ENCODE measurements around the gene GRIA4.

DNA sequence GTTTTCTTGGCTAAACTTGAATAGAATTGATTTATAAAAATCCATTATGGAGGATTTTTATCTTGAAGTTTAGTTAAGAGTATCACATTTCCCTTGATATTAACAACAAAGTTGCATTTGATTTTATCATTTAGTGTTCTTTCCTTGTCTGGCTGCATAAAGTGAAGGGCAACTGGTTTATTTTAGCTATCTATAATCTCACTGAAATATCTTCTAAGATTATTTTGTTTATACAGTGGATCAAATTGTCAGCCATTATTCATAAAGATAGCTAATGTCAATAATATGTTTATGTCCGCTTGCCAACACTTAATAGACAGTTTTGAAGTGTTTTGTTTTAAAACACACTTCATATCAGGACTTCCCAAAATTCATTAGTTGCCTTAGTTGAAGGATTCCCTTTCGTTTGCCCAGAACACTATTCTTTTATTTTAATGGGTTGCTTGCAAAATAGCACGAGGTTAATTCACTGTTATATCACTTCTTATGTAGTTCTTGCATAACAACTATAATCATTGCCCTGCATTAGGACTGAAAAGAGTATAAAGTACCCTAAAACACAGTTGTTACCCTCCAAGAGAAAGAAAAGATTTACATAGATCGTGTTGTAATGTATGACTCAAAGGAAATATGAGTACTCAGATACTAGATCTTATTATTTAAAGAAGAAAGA is 339.2 kb downstream of the GRIA4 start:
- TF ChIP-seq, protein P1, sequence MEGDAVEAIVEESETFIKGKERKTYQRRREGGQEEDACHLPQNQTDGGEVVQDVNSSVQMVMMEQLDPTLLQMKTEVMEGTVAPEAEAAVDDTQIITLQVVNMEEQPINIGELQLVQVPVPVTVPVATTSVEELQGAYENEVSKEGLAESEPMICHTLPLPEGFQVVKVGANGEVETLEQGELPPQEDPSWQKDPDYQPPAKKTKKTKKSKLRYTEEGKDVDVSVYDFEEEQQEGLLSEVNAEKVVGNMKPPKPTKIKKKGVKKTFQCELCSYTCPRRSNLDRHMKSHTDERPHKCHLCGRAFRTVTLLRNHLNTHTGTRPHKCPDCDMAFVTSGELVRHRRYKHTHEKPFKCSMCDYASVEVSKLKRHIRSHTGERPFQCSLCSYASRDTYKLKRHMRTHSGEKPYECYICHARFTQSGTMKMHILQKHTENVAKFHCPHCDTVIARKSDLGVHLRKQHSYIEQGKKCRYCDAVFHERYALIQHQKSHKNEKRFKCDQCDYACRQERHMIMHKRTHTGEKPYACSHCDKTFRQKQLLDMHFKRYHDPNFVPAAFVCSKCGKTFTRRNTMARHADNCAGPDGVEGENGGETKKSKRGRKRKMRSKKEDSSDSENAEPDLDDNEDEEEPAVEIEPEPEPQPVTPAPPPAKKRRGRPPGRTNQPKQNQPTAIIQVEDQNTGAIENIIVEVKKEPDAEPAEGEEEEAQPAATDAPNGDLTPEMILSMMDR (conservative IDR thresholded peaks at IDR 0.05), result no peak
- TF ChIP-seq EZH2 (IDR thresholded peaks at IDR 0.05; ENCODE audit: low read depth), result no peak
